RKO (cell line): Measurements from ENCODE around the gene JUN.

Source experiments
- DNase-seq: peaks from one replicate; pipeline ENCODE4 v3.0.0-alpha.2; 2016; ENCODE audit warnings: low spot score

The JUN gene

GRCh38 chr1:58783090-58783992 is 506 bp downstream of the JUN start:
- peak; percentile 34 for DNase-seq

- peak; percentile 41 for DNase-seq
Observed at GRCh38 chr1:58782178-58783089, 1.4 kb downstream of the JUN start.

- DNase-seq = peak; percentile 79
Observed at GRCh38 chr1:58781541-58782177, 2.2 kb downstream of the JUN start.

- peak; percentile 82 for DNase-seq
Observed at GRCh38 chr1:58780836-58781452, 2.9 kb downstream of the JUN start.

- no peak for DNase-seq
Observed at GRCh38 chr1:58780411-58780810, 3.4 kb downstream of the JUN start.

GRCh38 chr1:58779801-58780382 is 4.0 kb downstream of the JUN start:
- DNase-seq = peak; percentile 93

- DNase-seq = no peak
Observed at GRCh38 chr1:58779059-58779754, 4.6 kb downstream of the JUN start.

GRCh38 chr1:58778385-58779000 is 5.4 kb downstream of the JUN start:
- DNase-seq = no peak

- DNase-seq = no peak
Observed at GRCh38 chr1:58774027-58774426, 9.8 kb downstream of the JUN start.

GRCh38 chr1:58773406-58773840 is 10.4 kb downstream of the JUN start:
- peak; percentile 83 for DNase-seq

GRCh38 chr1:58769809-58770320 is 14.0 kb downstream of the JUN start:
- no peak for DNase-seq

- peak; percentile 75 for DNase-seq
Observed at GRCh38 chr1:58768971-58769808, 14.7 kb downstream of the JUN start.

- no peak for DNase-seq
Observed at GRCh38 chr1:58768191-58768731, 15.6 kb downstream of the JUN start.

- DNase-seq = no peak
Observed at GRCh38 chr1:58767143-58767542, 16.7 kb downstream of the JUN start.

GRCh38 chr1:58765441-58765840 is 18.4 kb downstream of the JUN start:
- DNase-seq = no peak

GRCh38 chr1:58765006-58765405 is 18.8 kb downstream of the JUN start:
- DNase-seq = peak; percentile 73

- DNase-seq = peak; percentile 56
Observed at GRCh38 chr1:58764294-58764978, 19.4 kb downstream of the JUN start.

- DNase-seq = no peak
Observed at GRCh38 chr1:58763214-58763613, 20.6 kb downstream of the JUN start.
